ENCODE results near the gene KCMF1.
"Not testable (repeated sequence)": the region's sequence is repeated elsewhere in the genome, so short reads cannot be mapped to it uniquely, and the experiment has no call there.

KCMF1 gene

GRCh38 chr2:84944295-84944909, 26.6 kb upstream of the KCMF1 start:
- peaks cover 21% of the 10 kb centered on the region for H3K36me3 Mint-ChIP-seq (ENCODE audit: low read depth)
- no peaks in the 10 kb centered on the region for H3K27me3 Mint-ChIP-seq (ENCODE audit: low read depth)
- no peaks in the 10 kb centered on the region for H3K9me3 Mint-ChIP-seq
- H3K4me1 Mint-ChIP-seq (ENCODE audit: low read depth), result peaks cover 44% of the 10 kb centered on the region
- H3K27ac Mint-ChIP-seq, result peak overlapping the region; percentile 97
- no peak overlapping the region for H3K4me3 Mint-ChIP-seq

GRCh38 chr2:84945838-84946203, 25.1 kb upstream of the KCMF1 start:
- H3K27ac Mint-ChIP-seq, result peak overlapping the region; percentile 97
- not testable (repeated sequence) for H3K27me3 Mint-ChIP-seq (ENCODE audit: low read depth); H3K9me3 Mint-ChIP-seq; H3K4me3 Mint-ChIP-seq
- H3K36me3 Mint-ChIP-seq (ENCODE audit: low read depth), result peaks cover 21% of the 10 kb centered on the region
- peaks cover 38% of the 10 kb centered on the region for H3K4me1 Mint-ChIP-seq (ENCODE audit: low read depth)

GRCh38 chr2:84946204-84947009, 24.6 kb upstream of the KCMF1 start:
- H3K4me1 Mint-ChIP-seq (ENCODE audit: low read depth), result peaks cover 37% of the 10 kb centered on the region
- peak overlapping the region; percentile 75 for H3K4me3 Mint-ChIP-seq
- peak overlapping the region; percentile 97 for H3K27ac Mint-ChIP-seq
- H3K36me3 Mint-ChIP-seq (ENCODE audit: low read depth), result peaks cover 21% of the 10 kb centered on the region
- no peaks in the 10 kb centered on the region for H3K27me3 Mint-ChIP-seq (ENCODE audit: low read depth)
- H3K9me3 Mint-ChIP-seq, result no peaks in the 10 kb centered on the region

- Mint-ChIP-seq H3K36me3 (ENCODE audit: low read depth) (peaks cover 21% of the 10 kb centered on the region), H3K27me3 (ENCODE audit: low read depth) (no peaks in the 10 kb centered on the region), H3K4me3 (peak overlapping the region; percentile 75), H3K27ac (peak overlapping the region; percentile 97), H3K4me1 (ENCODE audit: low read depth) (peaks cover 37% of the 10 kb centered on the region), H3K9me3 (no peaks in the 10 kb centered on the region)
These were observed 23.9 kb upstream of the KCMF1 start for GRCh38 chr2:84947010-84947593.

GRCh38 chr2:84953535-84953934, 17.4 kb upstream of the KCMF1 start:
- no peak overlapping the region for H3K4me3 Mint-ChIP-seq
- peaks cover 16% of the 10 kb centered on the region for H3K4me1 Mint-ChIP-seq (ENCODE audit: low read depth)
- H3K36me3 Mint-ChIP-seq (ENCODE audit: low read depth), result peaks cover 28% of the 10 kb centered on the region
- no peaks in the 10 kb centered on the region for H3K9me3 Mint-ChIP-seq
- no peak overlapping the region for H3K27ac Mint-ChIP-seq
- no peaks in the 10 kb centered on the region for H3K27me3 Mint-ChIP-seq (ENCODE audit: low read depth)

GRCh38 chr2:84954329-84954728, 16.6 kb upstream of the KCMF1 start:
- Mint-ChIP-seq H3K4me1 (ENCODE audit: low read depth) (peaks cover 17% of the 10 kb centered on the region), H3K9me3 (no peaks in the 10 kb centered on the region), H3K36me3 (ENCODE audit: low read depth) (peaks cover 29% of the 10 kb centered on the region), H3K27ac (no peak overlapping the region), H3K27me3 (ENCODE audit: low read depth) (no peaks in the 10 kb centered on the region), H3K4me3 (no peak overlapping the region)

- Mint-ChIP-seq H3K27me3 (ENCODE audit: low read depth) (no peaks in the 10 kb centered on the region), H3K4me1 (ENCODE audit: low read depth) (peaks cover 13% of the 10 kb centered on the region), H3K9me3 (no peaks in the 10 kb centered on the region), H3K36me3 (ENCODE audit: low read depth) (peaks cover 36% of the 10 kb centered on the region), H3K27ac (peak overlapping the region; percentile 31), H3K4me3 (no peak overlapping the region)
These were observed 14.3 kb upstream of the KCMF1 start for GRCh38 chr2:84956334-84957297.

- Mint-ChIP-seq H3K4me3 (no peak overlapping the region), H3K27ac (no peak overlapping the region), H3K27me3 (ENCODE audit: low read depth) (no peaks in the 10 kb centered on the region), H3K36me3 (ENCODE audit: low read depth) (peaks cover 42% of the 10 kb centered on the region), H3K9me3 (no peaks in the 10 kb centered on the region), H3K4me1 (ENCODE audit: low read depth) (peaks cover 14% of the 10 kb centered on the region)
These were observed 13.2 kb upstream of the KCMF1 start for GRCh38 chr2:84957771-84958134.

GRCh38 chr2:84958135-84959059, 12.6 kb upstream of the KCMF1 start:
- Mint-ChIP-seq H3K4me1 (ENCODE audit: low read depth) (peaks cover 20% of the 10 kb centered on the region), H3K9me3 (no peaks in the 10 kb centered on the region), H3K4me3 (no peak overlapping the region), H3K27ac (no peak overlapping the region), H3K36me3 (ENCODE audit: low read depth) (peaks cover 49% of the 10 kb centered on the region), H3K27me3 (ENCODE audit: low read depth) (no peaks in the 10 kb centered on the region)

GRCh38 chr2:84959095-84959565, 11.8 kb upstream of the KCMF1 start:
- H3K4me3 Mint-ChIP-seq, result no peak overlapping the region
- H3K4me1 Mint-ChIP-seq (ENCODE audit: low read depth), result peaks cover 22% of the 10 kb centered on the region
- H3K27ac Mint-ChIP-seq, result no peak overlapping the region
- peaks cover 49% of the 10 kb centered on the region for H3K36me3 Mint-ChIP-seq (ENCODE audit: low read depth)
- no peaks in the 10 kb centered on the region for H3K27me3 Mint-ChIP-seq (ENCODE audit: low read depth)
- H3K9me3 Mint-ChIP-seq, result no peaks in the 10 kb centered on the region

GRCh38 chr2:84959566-84960506, 11.1 kb upstream of the KCMF1 start:
- H3K4me3 Mint-ChIP-seq, result no peak overlapping the region
- no peaks in the 10 kb centered on the region for H3K9me3 Mint-ChIP-seq
- peaks cover 46% of the 10 kb centered on the region for H3K36me3 Mint-ChIP-seq (ENCODE audit: low read depth)
- no peak overlapping the region for H3K27ac Mint-ChIP-seq
- peaks cover 26% of the 10 kb centered on the region for H3K4me1 Mint-ChIP-seq (ENCODE audit: low read depth)
- H3K27me3 Mint-ChIP-seq (ENCODE audit: low read depth), result no peaks in the 10 kb centered on the region

- Mint-ChIP-seq H3K9me3 (no peaks in the 10 kb centered on the region), H3K27me3 (ENCODE audit: low read depth) (no peaks in the 10 kb centered on the region), H3K4me1 (ENCODE audit: low read depth) (peaks cover 28% of the 10 kb centered on the region), H3K36me3 (ENCODE audit: low read depth) (peaks cover 45% of the 10 kb centered on the region), H3K4me3 (no peak overlapping the region), H3K27ac (no peak overlapping the region)
These were observed 8.0 kb upstream of the KCMF1 start for GRCh38 chr2:84962917-84963316.

GRCh38 chr2:84963323-84963691, 7.7 kb upstream of the KCMF1 start:
- H3K27ac Mint-ChIP-seq, result no peak overlapping the region
- no peak overlapping the region for H3K4me3 Mint-ChIP-seq
- no peaks in the 10 kb centered on the region for H3K9me3 Mint-ChIP-seq
- no peaks in the 10 kb centered on the region for H3K27me3 Mint-ChIP-seq (ENCODE audit: low read depth)
- H3K36me3 Mint-ChIP-seq (ENCODE audit: low read depth), result peaks cover 44% of the 10 kb centered on the region
- peaks cover 32% of the 10 kb centered on the region for H3K4me1 Mint-ChIP-seq (ENCODE audit: low read depth)
